Stimulated activated CD4-positive, alpha-beta T cell treated with anti-CD3 and anti-CD28 coated beads, Interleukin-1b, Interleukin-23, amount 100 ng/mL, for 48 hours (primary cell): ENCODE measurements around the gene ITIH3.
A peak's percentile ranks its signal among the peaks of the same experiment; 100 is the strongest.

Source experiments
- DNase-seq: peaks from one replicate; pipeline ENCODE4 v3.0.0-alpha.2; 2020

ITIH3 gene

GRCh38 chr3:52845691-52846431, 51.3 kb downstream of the ITIH3 start:
- DNase-seq: no peak

DNA sequence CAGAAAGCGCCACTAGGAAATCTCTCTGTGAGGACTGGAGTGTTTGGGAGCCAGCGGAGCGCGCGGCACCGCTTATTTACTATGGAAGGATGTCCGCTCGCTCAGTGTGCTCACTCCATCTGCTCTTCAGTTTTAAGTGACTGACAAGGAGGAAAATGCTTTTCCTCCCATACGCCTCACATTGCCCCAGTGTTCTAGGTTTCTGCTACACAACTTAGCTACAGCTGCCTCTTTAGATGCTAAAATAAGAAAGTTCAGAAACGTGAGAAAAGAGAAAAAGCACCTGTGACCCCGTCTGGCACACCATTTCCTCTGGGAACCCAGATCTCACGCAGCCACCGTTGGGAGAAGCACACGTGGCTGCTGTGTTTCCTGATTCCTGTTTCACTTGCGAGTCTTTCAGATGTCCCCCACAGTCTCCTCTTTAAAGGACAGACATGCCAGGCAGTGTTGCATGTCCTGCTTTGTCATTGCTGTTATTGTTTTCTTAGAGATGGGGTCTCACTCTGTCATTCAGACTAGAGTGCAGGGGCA, 51.9 kb downstream of the ITIH3 start:
- DNase-seq: no peak

- no peak for DNase-seq
Observed at GRCh38 chr3:52847241-52847640, 52.6 kb downstream of the ITIH3 start.

GRCh38 chr3:52847726-52848125, 53.1 kb downstream of the ITIH3 start:
- DNase-seq: no peak

DNA sequence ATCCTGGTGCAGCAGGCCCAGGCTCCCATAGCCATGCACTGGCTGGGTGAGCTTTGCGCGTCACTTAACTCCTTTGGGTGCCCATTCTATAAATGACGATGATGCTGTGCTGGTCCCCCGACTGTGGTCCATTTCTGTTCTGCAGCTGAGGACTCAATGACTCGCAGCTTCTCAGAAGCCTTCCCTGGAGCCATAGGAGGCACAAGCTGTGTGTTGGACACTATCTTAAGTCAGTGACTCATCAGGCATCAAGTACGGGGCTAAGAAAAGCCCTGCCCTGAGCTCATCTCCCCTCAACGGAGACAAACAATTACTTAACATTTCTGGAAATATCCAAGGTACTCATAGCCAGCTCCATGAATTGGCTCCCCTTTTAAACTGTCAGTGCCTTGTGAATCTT, 54.0 kb downstream of the ITIH3 start:
- no peak for DNase-seq

- no peak for DNase-seq
Observed at GRCh38 chr3:52849656-52850055, 55.1 kb downstream of the ITIH3 start.

GRCh38 chr3:52851348-52851747, 56.8 kb downstream of the ITIH3 start:
- DNase-seq: peak; percentile 25

DNA sequence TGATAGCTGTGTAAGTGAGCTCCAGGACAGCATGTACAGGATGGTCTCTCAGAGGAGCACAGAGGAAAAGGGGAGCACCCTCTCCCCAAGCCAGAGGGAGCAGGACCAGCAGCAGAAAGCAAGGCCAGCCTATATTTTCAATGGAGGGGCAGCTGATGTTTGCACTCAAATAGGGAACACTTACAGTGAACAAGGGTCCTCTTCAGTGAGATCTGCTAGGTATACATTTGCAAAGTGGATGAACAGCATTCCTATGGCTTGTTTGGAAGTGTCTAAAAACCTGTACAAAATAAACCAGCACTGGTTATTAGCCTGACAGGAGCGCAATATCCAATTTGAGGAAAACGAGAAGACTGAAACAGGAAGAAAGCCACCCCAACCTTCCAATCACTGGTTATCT, 57.8 kb downstream of the ITIH3 start:
- DNase-seq: no peak

DNA sequence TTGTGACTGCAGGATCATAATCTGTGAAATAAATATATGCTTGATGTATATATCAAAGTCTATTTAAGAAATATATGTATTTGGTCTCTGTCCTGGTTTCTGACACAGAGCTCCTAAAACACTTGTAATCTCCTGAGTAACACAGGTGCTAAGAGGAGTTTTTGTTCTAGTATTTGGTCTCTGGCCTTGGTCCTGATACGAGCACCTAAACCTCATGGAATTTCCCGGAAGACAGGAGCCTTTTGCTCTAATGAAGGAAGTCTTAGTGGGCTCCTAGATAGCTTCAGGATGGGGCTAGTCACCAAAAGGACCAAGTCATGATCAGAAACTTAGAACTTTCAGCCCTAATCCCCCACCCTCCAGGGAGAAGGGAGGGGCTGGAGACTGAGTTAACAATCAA, 59.4 kb downstream of the ITIH3 start:
- no peak for DNase-seq

- no peak for DNase-seq
Observed at GRCh38 chr3:52856666-52857065, 62.1 kb downstream of the ITIH3 start.

DNA sequence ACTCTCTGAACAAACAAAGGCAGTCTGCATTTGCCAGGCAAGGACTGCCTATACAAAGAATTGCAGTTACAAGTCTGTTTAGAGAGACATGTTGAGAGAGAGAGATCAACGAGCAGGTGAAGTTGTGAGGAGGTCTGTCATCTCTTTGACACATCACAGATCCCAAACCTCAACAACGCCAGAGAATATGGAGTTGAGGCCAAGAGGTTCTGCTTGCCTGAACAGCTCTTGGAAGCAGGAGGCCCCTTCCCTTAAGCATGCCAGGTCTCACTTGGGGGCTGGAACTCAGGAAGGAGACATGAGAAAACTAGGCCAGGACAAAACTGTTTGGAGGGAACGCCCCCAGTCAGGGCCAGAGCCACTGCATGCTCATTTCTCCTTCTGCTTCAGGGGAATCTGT, 62.5 kb downstream of the ITIH3 start:
- DNase-seq: no peak

- no peak for DNase-seq
Observed at GRCh38 chr3:52857864-52858263, 63.3 kb downstream of the ITIH3 start.
